DMS79 (cell line): ENCODE results near the gene KCNIP4.

Source experiments
- DNase-seq: peaks from one replicate; lab custom pipeline; 2025; lab: John Stamatoyannopoulos, UW

KCNIP4 gene

DNA sequence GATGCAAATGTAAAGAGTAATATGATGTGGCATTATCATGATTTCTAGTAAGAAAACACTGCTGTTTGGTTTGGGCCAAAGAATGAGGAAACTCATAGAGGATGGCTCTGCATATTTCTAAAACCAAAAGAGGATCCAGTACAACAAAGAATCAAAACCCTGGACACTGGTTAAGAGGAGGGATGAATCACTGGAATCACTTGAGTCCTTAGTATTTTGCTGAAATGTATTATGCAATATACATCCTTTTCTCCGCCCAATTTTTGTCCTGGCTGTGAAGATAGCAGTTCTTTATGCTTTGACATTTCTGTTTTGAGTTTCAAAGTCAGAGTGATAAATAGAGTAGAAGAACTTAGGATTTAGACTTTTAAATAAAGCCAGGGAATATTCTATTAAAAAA is 902.4 kb downstream of the KCNIP4 start:
- no peak for DNase-seq

DNA sequence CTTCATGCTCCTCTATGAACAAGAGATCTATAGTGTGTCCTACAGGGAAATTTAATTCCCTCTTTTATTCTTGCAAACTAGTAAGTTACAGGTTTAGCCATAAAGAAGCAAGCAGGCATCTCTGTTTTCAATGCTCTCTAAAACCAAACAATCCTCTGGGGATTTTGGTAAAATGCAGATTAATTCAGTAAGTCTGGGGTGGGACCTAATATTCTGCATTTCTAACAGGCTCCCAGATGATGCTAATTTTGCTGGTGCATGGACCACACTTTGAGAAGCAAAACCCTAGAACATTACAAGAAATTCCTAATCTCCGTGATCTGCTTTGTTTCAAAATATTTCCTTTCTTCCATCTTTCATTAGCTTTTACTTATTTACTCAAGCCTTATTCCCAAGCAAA is 903.5 kb downstream of the KCNIP4 start:
- no peak for DNase-seq

DNA sequence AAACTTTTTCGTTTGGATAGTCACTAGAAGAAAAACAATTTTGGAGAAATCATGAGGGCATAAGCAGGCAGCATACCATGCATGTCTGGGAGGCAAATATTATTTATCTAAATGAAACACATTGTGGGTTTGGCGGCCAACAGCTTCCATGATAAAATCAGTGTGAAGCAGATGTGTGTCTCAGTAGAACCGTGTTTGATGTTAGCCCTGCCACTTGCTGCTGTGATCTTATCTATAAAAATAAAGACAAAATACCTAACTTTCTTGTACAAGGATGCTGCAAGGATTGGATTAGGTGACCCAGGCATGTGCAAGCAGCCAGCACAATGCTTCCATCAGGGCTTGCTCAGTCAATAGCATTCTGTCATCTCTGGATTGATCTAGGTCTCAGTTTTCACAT is 906.9 kb downstream of the KCNIP4 start:
- no peak for DNase-seq

DNA sequence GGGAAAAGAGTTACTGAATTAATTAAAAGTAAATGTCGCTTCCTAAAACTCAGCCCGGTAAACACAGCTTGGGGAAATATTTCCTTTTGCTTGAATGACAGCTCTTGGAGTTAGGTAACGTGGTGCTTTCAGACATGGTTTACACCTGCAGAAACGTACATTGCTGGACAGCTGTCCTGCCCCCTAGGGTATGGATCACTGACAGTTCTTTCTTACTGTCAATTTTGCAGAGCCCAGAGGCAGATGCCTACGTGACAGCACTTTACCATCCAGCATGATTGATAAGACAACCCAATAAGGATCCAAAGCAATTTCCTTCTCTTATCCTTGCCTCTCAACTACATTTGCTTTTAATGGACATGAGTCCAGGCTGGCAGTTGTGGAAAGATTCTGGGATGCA is 913.8 kb downstream of the KCNIP4 start:
- DNase-seq = no peak

DNA sequence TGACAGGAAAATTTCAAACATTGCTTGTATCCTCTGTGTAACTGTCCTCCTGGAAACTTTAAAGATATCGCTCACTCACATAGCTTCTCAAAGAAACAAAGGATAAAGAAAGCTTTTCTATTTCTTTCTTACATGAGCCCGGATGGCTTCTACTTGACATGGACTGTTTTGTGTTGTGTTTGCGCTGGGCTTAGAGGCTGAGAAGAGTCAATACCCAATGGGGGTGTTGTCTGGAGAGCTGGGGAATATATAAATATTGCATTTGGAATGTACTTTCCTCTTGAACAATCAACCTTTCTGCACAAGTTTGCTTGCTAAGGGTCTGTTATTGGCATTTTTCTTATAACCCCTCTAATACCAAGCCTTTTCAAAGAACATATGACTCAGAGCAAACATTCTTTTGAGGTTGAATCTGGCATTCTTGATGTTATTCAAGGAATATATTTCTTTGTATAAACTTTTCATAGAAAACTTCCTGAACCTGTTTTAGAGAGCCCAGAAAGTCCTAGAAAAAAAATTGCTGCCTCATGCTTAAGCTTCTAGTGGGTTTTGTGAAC is 916.4 kb downstream of the KCNIP4 start:
- DNase-seq = no peak

DNA sequence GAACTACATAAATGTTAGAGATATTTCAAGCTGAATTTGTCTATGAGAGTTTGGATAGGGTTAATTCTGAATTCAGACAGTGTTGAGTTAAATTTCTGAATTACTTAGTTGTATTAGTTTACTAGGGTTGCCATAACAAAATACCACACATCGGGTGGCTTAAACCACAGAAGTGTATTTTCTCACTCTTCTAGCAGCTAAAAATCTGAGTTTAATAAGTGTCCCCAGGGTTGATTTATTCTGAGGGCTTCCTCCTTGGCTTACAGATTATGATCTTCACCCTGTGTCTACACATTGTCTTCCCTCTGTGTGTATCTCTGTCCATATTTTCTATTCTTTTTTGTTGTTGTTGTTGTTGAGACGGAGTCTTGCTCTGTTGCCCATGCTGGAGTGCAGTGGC is 929.8 kb downstream of the KCNIP4 start:
- no peak for DNase-seq

DNA sequence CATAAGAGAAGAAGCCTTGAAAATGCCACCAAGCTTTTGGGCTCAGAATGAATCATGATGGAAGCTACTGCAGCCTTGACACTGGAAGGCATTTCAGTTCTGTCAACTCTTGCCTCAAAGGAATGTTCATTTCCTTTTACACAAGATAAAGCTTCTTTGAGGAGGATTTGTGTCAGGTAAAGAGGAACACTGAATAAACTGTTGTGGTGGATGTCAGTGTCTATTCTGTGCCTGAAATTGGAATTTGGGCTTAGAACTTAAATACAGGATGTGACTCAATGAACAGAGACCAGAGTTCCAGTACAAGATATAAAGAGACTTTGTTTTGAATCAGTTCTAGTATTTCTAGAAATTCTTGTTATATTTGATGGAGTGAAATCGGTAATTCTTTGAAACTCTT is 935.1 kb downstream of the KCNIP4 start:
- DNase-seq = no peak

DNA sequence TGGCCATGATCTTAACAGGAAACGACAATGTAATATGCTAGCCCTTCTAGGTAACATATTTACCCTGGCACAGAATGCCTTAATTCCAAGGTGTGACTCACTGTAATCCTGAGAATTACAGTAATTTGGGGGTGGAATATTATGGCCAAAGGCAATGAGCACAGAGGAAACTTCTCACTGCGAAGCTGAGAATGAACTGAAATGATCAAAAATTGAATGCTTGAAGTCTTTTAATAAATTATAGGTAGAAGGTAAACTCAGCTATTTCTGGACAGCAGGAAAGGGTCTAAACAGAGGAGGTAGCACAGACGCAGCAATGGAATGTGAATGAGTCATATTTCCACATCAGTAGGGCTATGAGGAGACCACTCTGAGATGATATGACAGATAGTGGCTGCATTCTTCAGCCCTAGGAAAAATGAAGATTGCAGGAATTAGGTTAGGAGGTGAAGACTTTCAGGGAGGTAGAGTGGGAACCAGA is 935.7 kb downstream of the KCNIP4 start:
- no peak for DNase-seq

DNA sequence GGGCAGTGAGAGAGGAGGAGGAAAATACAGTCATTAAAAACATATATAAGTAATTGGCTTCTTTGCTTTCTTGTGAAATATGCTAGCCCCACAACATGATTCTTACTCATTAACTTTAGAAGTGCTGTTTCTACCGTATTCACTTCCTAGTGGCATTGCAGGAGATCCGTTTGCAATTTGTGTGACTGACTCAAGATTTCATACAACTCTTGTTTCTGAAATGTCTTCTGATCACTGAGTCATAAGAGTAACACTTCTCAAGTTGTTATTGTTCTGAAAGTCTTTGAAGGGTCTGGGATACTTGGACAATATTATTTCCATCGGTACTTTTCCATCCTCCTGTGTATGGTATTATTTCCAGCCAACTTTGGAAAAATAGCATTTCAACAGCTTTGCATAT is 937.5 kb downstream of the KCNIP4 start:
- DNase-seq = no peak

DNA sequence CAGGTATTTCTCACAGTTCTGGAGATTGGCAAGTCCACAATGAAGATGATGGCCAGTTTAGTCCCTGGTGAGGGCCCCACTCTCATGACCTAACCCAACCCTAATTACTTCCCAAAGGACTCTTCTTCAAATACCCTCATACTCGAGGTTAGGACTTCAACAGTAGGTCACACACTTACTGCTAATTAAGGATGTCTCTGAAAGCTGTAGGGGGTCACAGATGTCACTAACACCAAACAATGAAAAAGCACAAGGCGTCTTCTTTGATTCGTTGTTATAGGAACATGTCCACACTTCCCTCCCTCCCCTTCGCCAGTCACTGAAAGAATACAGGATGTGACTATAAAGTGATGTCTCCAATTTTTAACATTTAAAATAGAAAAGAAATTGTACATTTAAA is 938.6 kb downstream of the KCNIP4 start:
- DNase-seq = no peak

DNA sequence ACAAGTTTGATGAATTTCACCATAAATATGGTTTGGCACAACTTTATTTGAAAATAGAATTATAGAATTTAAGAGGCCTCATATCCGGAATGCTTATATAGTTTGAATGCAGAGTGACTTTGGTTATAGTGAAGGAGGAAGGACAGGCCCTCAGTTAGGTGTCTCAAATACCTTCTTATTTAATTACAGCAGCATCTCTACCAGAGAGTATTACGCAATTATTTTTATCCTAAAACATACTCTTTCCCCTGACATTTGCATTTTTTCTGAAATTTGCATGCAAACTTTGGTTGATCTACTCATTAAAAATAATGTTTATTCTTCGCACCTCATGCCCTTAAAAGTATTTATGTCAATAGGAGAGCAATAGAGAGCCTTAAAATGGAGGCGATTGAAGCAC is 942.9 kb downstream of the KCNIP4 start:
- no peak for DNase-seq

DNA sequence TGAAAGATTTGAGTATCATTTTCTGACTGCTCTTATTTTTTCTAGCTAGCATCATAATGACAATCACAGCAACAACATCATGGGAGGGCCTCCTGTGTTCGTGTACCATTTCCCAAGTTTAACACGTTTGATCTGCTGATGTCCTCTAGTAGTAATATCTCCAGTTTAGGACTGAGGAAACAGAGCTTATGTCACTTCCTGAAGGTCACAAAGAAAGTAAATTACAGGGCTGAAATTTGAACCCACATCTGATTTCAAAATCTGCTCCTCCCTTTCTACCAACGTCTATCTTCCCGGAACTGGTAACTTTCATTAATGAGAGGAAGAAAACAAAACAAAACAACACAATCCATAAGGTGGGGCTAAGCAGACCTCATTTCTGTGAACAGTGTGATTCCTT is 945.6 kb downstream of the KCNIP4 start:
- DNase-seq = no peak

DNA sequence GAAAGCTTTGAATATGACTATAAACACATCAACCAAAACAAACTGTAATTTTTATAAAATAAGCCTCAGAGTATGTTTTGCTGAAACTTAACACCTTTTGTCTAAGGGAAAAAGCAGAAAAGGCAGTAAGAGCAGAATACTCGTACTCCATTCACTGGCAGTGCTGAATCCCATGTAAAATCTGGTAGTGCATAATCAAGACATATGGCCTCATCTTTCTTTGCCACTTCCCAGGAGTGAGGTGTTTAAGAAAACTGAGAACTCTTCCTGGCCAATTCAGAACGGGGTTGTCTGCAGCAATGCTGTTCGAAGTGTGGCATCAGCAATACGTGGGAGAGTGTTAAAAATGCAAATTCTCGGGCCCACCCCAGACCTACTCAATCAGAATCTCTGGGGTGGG is 946.3 kb downstream of the KCNIP4 start:
- DNase-seq = no peak

DNA sequence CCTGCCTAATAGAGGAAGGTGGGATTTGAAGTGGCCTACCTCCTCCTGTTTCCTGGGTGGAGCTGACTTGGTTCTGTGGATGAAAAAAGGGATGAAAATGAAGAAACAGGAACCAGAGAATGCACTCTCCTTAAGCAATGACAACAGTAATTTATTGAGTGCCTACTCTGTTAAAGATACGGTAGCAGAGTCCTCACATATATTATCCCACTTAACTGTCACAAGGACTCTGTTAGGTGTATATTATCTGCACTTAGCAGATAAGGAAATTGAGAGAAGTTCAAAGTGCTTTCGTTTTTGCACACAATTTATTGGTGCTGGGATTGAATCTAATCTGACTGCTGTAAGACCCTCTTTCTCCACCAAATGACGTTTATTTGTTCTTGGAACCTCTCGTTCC is 947.1 kb downstream of the KCNIP4 start:
- no peak for DNase-seq

DNA sequence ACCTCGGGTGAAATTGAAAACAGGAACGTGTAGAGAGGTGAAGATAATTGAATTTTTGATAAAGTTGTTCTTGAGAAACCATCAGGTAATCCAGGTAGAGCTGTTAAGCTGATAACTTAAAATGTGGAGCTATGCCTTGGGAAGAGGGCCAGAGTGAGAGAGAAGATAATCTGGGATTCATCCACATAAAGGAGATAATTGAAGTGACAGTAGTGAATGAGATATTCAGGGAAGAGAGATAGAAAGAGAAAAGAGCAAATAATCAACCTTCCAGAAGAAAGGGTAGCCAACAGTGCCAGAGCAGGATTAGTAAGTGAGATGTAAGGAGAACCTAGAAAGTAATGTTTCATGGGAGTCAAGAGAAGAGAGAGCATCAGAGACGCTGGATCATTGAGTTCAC is 950.7 kb downstream of the KCNIP4 start:
- no peak for DNase-seq

DNA sequence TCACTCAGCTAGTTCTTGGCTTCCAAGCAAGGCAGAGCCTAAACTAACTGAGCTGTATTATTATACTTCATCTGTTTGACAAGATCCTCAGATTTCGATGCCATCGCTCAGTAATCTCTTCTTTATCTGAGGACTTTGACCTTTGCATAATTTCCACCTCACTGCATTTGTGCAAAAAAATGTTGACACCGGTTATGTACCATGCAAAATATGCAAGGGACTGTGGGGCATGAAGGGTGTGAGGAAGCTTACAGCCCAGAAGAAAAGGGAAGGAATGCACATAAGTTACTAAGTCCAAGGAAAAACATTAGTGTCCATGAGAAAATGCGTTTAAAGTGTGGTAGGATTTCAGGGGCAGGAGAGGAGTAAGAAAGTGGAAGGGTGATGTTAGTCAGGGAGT is 953.0 kb downstream of the KCNIP4 start:
- no peak for DNase-seq

DNA sequence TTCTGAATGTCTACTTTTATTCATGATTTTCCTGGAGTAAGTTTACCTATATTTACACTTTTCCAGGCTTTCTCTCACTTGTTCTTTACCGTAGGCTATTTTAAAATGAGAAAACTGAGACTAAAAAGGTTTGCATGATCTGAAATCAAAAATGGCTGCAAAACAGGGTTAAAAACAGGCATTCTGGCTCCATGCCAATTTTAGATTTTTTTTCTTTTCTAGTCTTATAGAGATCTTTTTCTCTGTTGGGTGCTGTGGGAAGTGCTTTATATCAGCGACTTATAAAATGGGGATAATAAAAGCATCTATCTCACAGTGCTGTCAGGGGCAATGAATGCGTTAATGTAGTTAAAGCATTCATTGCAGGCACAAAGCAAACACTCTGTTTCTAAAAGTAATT is 953.6 kb downstream of the KCNIP4 start:
- no peak for DNase-seq

DNA sequence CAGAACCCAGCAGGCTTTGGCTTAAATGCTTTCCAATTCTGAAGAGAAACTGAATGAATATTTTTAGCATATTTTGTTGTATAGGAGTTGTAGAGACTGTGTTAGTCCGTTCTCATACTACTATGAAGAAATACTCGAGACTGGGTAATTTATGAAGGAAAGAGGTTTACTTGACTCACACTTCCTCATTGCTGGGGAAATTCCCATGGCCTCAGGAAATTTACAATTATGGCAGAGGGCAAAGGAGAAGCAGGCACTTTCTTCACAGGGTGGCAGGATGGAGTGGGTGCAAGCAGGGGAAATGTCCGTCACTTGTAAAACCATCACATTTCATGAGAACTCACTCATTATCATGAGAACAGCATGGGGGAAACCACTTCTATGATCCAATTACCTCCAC is 956.6 kb downstream of the KCNIP4 start:
- DNase-seq = no peak

DNA sequence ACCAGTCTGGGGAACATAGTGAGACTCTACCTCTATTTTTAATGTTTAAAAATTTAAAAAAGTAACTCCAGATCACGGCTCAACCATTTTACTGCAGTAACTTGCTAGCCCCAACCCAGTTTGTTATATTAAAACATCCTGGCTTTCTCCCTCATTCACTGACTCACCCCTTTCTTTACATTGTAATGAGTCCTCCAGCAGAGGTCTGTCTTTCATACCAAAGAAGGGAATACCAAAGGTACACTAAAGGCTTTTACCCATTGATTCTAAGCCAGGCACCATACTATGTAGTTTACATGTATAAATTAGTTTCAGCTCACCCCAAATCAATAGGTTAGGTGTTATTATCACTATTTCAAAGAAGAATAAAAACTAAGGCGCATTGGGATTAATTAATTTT is 961.4 kb downstream of the KCNIP4 start:
- no peak for DNase-seq

DNA sequence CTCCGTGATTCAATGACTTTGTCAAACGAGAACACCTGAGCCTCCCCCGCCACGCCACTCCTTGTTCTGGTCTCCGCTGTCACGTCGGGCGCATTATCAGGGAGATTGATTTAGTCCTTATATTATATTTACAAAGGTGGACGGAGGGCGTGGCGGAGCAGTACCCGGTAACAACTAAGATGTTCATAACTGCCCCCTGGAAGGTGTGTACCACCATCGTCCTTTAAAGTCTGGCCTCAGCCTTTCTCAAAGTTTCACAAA is 964.1 kb downstream of the KCNIP4 start:
- no peak for DNase-seq

DNA sequence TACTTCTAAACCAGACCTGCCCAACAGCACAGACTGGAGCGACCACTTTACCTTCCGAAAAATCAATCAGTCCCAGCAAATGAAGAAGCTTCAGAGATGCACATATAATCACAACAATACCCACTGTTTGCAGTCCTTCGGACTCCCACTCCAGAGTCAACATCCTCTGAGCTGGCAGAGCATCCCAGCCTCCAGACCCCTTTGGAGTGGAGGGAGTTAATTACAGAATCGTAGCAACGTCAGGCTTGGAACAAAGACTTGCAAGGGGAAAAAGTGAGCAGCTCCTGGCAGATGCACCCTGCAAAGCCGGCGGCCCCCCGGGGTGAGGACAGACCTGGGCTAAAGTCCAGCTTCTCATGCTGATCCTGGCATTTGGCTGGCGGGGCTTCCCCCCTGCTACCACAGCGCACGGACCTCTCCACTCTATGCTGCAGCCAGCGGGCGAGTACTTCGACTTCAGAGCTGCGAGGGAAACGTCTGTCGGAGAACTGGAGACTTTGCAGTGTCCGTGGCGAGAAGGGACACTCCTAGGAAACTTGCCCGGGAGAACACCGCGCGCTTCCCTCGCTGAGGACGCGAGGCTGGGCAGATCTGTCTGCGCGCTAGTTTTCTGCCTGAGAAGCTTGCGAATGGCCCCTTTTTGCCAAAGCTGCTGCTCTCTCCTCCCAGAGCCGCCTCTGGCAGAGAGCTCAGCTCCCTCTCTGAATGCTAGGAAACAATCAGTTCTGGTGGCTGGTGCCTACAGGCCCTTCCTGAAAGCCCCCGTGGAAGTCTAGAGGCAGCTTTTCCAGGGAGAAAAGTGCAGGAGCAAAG is 964.6 kb downstream of the KCNIP4 start:
- no peak for DNase-seq

DNA sequence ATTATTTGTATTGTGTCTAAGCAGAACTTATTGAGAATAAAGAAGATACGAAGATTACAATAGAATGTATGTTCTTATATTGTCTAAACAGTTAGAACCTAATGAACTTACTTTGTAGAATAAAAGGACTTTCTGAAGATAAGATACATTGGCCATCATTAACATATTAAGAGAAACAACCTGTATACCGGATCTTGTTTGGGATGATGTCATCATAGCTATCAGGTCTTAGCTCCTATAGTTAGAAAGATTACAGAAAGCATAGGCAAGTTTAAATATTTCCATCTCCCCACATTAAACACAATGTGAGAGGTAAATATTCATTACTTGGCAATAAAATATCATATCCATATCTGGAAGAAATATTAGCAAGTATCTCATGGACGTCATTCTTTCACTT is 966.0 kb downstream of the KCNIP4 start:
- no peak for DNase-seq

DNA sequence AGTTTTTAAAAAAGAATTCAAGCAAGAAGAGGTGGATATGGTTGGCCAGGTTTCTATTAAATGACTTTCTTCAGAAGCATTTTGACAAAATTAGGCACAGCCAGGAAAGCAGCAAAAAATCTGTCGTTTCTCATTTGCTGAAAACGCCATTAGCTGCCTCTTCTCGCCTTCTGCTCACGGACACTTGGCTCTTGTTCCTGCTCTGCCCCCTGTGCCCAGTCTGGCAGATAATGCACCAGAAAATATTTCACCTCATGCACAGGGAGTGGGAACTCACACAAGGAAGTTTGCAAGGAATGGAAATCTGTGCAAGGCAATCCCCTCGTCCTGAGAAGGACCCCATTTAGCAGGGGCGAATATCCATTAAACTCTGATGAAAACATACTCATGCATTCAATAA is 988.3 kb downstream of the KCNIP4 start:
- no peak for DNase-seq

DNA sequence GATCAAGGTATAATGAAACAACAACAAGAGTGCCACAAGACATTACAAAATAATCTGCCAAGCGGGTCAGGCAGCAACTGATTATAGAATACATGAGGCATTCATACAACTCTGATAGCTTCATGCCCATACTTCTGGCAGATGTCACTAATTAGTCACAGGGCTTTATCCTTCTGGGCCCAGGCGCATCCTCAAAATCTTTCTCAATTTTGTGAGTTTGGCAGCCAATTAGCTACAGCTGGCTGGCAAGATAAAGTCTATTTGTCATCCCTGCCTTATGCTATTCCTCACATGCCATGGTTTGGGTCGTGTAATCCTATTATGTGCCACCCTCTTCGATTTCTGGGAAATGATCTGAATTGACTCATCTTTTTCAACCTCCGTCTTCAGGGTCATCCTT is 994.0 kb downstream of the KCNIP4 start:
- no peak for DNase-seq
